NCI-H128 (cell line): ENCODE data around the gene MAP7D1.

Experiments used
- DNase-seq: peaks from one replicate; lab custom pipeline; 2025; ENCODE audit not compliant: unreplicated experiment; lab: John Stamatoyannopoulos, UW

The MAP7D1 gene

GRCh38 chr1:36126797-36127500 lies 29.0 kb upstream of the MAP7D1 start:
- DNase-seq: no peak

DNA sequence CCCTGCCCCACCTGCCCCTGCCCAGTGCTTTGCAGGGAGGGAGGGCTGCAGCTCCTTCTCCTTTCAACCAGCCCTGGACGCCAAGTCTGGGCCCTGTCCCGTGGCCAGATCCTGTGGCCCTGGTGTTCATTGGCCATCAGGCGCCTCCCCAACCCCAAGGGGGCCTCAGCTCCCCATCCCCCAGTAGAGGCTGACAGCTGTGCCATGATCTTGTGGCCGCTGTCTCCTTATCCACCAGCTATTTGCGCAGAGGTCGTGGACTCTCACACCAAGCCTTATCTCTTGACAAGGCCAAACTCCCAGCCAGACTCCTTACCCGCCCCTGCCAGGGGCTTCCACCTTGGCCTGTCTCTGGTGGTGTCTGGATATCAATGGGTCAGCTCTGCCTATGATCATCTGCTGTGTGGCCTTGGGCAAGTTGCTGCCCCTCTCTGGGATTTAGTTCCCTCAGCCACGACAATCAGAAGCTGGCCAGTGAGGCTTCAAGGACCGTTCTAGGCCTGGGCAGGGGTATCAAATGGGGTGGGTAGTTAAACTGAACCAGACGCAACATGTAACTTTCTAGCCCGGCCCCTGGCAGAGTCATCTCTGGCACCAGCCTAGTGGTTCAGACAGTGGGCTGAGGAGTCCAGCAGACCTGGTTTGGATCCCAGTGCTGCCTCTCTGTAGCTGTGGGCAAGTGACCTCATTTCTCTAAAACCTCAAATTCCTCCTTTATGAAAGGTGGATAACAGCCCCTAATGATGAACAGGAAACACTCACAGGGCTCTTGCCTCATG lies 27.6 kb upstream of the MAP7D1 start:
- DNase-seq: no peak

- no peak for DNase-seq
Measured at GRCh38 chr1:36128905-36129206, 27.1 kb upstream of the MAP7D1 start.

DNA sequence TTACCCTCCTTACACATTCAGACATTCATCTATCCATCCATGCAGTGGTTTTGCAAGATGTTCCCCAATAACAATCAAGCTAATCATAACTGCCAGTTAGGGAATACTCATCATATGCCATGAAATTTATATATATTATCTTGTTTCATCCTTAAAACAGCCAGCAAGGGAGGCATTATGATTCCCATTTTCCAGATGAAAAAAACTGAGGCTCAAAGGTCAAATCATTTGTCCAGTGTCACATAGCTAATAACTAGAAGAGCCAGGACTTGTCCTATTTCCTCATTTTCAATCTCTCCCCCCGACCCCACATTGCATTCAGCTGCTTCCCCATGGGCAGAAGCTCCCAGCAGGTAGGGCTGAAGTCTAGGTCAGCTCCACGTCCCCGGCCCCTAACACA lies 23.9 kb upstream of the MAP7D1 start:
- no peak for DNase-seq

DNA sequence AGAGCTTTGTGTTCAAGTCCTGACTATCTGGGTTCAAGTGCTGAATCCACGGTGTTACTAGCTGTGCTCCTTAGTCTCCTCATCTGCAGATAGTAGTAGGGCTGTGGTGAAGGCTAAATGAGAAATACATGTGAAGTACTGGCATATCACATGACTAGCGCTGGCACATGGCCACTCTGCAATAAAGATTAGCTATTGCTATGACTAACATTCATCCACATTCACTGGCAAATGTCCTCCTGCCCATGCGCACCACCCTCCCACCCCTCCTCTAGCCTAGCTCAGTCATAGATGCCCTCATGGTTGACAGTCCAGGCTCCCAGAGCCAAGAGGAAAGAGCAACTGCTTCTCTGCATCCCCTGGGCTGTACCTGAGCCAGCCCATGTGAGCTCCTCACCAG lies 22.5 kb upstream of the MAP7D1 start:
- no peak for DNase-seq

GRCh38 chr1:36134031-36134430 lies 21.9 kb upstream of the MAP7D1 start:
- DNase-seq: no peak

GRCh38 chr1:36134505-36135329 lies 21.2 kb upstream of the MAP7D1 start:
- DNase-seq: peak; percentile 28

- DNase-seq: no peak
Measured at GRCh38 chr1:36135330-36135667, 20.7 kb upstream of the MAP7D1 start.

- DNase-seq: no peak
Measured at GRCh38 chr1:36135796-36136195, 20.2 kb upstream of the MAP7D1 start.

- no peak for DNase-seq
Measured at GRCh38 chr1:36136535-36136934, 19.4 kb upstream of the MAP7D1 start.

DNA sequence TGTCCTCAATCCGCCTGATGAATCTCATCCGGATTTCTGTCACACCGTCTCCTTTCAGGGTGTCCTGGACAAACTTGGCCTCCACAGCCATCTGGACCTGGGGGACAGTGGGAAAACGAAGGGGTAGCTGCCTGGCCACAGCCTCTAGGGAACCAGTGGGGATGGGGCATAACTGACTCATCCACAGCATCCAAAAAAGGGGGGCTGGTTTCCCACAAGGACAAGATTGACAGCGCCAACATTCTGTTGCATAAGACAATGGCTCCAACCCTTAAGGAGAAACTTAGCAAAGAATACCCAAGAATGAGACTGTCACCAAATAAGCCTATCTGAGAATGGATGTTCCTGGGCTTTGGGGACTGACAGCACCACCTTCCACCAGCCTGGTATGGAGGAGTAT lies 18.7 kb upstream of the MAP7D1 start:
- no peak for DNase-seq

GRCh38 chr1:36137776-36138175 lies 18.2 kb upstream of the MAP7D1 start:
- DNase-seq: peak; percentile 46

- no peak for DNase-seq
Measured at GRCh38 chr1:36139521-36139920, 16.4 kb upstream of the MAP7D1 start.

- DNase-seq: no peak
Measured at GRCh38 chr1:36142121-36142520, 13.8 kb upstream of the MAP7D1 start.

DNA sequence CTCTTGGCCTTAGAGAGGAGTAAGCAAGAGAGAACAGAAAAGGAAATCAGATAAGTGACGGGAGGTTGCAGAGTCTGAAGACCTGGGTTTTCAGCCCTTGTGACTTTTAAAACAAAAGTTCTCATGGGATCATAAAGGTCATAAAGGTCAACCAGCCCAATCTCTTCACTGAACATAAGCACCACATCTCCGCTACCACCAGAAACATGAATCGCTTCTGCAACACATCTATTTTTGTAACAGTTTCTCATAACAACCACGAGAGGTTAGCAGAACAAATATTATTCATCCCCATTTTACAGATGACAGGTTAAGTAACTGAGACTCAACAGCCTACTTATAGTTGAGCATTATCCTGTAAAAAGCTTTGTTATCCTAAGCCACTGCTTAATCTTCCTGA lies 12.5 kb upstream of the MAP7D1 start:
- no peak for DNase-seq

DNA sequence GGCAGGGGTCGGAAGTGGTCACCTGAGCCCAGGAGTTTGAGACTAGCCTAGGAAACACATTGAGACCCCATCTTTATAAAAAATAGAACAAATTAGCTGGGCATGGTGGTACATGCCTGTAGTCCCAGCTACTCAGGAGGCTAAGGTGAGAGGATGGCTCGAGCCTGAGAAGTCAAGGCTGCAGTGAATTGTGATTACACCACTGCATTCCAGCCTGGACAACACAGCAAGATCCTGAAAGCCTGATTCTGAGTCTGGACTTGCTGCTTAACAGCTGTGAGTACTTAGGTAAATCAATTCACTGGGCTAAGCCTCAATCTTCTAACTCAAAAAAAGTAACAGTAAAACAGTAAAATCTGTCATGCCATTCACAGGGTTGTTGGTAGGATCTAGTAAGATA lies 11.5 kb upstream of the MAP7D1 start:
- no peak for DNase-seq

- no peak for DNase-seq
Measured at GRCh38 chr1:36148821-36149236, 7.1 kb upstream of the MAP7D1 start.

DNA sequence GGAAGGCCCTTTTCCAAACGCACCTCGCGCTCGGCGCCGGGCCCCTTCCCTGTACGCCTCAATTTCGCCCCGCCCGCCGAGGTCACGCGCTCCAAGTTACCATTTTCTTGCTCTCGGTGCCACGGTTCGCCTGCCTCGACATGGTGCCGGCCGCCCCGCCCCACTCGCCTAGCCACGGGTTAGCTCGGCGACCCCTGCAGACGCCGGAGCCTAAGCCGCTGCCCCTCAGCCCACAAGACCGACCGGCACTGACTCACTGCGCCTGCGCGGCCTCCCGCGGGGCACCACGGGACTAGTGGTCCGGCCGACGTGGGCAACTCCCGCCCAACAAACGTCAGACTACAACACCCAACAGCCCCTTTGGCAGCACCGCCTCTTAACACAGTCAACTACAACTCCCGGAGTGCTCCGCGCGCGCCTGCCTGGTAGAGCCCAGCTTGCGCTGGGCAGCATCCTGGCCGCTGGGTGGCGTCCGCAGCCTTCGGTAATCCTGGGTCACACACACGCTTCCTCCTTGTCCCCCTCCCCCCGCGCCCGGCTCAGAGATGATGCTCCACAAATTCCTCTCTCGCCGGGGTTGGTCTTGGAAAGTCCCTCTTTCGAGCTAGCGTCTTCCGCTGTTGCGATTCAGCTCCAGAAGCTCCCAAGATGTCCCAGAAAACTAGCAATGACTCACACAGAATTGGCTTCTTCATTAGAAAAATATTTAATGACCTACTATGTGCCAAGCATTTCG lies 6.6 kb upstream of the MAP7D1 start, which contains the start of gene TRAPPC3:
TSS of gene TRAPPC3 (minus strand) at position 250 of the 736 bp plus-strand sequence. CDS start at position 142, 108 bp downstream.
- DNase-seq: peak; percentile 100

DNA sequence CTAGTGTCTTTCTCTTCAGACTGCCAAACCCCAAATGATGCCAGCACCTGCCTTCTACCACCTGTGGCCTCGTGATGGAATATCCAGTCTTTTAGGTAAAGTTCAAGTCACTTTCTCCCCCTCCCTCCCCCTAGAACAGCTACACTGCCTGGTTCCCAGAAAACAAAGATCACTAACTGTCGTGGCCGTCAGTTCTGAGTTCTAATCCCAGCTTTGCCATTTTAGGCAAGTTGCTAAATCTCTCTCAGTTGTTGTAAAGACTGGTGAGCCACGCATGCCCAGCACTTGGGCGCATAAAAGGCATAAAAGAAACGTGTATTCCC lies 6.0 kb upstream of the MAP7D1 start:
- no peak for DNase-seq

DNA sequence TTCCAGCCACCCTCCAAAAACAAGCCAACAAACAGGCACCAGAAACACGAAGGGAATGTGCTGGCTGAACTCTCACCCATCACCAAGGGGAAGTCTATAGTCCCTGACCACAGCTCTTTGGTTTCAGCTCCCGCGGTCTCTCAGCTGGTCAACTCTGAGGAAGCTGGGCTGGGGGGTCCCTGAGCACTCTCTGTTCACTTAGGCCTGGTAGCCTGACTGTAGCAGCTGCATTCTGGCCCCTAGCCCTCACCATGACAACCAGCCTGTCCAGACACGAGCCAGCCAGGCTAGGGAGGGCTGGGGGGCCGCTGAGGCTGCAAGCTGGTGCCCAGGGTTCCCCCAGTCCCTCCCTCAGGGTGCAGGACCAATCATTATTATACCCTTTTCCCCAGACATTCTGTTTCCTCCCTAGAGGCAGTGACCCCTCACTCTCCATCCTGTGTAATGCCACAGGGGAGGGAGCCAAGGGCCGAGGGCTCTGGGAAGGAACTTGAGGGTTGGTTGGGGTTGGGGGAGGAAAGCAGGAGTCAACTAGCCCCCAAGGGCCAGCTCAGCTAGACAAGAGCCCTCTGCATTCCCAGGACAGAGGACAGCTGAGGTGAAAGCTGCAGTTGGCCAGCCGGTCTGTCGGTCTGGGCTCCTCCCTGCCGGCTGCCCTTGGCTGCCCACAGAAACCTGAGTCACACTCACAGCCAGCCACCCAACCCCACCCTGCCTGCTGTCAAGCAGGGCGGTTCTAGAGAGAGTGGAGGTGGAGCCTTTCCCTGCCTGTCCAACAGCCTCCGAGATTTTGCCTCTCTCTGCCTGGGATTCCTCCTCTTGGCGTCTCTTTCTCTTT lies 5.4 kb upstream of the MAP7D1 start:
- DNase-seq: peak; percentile 72
